Measurements from ENCODE around the gene UNC13D.

Gene UNC13D

GRCh38 chr17:75820094-75821080 is 23.8 kb downstream of the UNC13D start:
- TF ChIP-seq ZFX (IDR thresholded peaks at IDR 0.05), result no peak
- TF ChIP-seq, protein P1, sequence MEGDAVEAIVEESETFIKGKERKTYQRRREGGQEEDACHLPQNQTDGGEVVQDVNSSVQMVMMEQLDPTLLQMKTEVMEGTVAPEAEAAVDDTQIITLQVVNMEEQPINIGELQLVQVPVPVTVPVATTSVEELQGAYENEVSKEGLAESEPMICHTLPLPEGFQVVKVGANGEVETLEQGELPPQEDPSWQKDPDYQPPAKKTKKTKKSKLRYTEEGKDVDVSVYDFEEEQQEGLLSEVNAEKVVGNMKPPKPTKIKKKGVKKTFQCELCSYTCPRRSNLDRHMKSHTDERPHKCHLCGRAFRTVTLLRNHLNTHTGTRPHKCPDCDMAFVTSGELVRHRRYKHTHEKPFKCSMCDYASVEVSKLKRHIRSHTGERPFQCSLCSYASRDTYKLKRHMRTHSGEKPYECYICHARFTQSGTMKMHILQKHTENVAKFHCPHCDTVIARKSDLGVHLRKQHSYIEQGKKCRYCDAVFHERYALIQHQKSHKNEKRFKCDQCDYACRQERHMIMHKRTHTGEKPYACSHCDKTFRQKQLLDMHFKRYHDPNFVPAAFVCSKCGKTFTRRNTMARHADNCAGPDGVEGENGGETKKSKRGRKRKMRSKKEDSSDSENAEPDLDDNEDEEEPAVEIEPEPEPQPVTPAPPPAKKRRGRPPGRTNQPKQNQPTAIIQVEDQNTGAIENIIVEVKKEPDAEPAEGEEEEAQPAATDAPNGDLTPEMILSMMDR (conservative IDR thresholded peaks at IDR 0.05), result no peak
- no peak overlapping the region for H3K27ac ChIP-seq

GRCh38 chr17:75819678-75820077 is 24.5 kb downstream of the UNC13D start:
- H3K27ac ChIP-seq, result no peak overlapping the region
- no peak for TF ChIP-seq ZFX (IDR thresholded peaks at IDR 0.05)
- TF ChIP-seq, protein P1 (conservative IDR thresholded peaks at IDR 0.05), result no peak

DNA sequence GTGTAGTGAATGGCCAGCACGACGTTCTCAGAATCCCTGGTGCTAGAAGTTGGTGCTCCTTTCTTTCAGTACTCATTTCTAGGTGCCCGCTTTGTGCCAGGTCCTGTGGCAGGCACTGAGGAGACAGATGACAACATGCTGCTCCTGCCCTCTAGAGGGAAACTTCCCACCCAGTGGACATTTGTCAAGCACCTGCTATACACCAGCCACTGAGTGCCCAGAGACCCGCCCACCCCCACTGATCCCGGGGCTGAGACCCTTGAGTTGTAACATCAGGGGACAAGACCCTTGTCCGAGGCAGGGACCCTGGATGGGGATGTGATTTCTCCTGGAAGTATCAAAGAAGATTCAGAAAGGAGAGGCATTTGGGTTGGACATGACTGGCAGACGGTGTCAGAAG is 25.1 kb downstream of the UNC13D start:
- TF ChIP-seq, protein P1 (conservative IDR thresholded peaks at IDR 0.05), result no peak
- no peak for TF ChIP-seq ZFX (IDR thresholded peaks at IDR 0.05)

GRCh38 chr17:75818326-75818885 is 25.8 kb downstream of the UNC13D start:
- no peak for TF ChIP-seq ZFX (IDR thresholded peaks at IDR 0.05)
- TF ChIP-seq, protein P1 (conservative IDR thresholded peaks at IDR 0.05), result no peak

More for the DNA sequence above, 25.1 kb downstream of the UNC13D start:
- H3K27ac ChIP-seq, result no peak overlapping the region

DNA sequence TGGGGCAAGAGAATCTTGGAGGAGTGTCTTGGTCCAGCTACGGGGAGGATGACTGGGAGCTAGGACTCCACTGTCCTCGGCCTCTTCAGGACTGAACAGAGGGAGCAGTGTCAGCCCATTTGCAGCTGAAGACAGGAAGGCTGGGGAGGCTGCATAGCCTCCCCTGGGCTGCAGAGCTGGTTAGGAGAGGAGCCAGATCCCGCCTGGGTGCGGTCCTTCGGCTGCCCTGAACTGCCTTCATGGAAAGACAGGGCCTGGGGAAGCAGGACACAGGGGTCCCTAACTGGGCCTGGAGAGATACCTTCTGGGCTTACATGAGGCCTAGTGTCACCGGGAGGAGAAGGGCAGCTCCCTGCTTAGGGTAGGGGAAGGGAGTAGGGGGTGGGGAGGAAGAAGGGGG is 26.6 kb downstream of the UNC13D start:
- no peak overlapping the region for H3K27ac ChIP-seq
- TF ChIP-seq ZFX (IDR thresholded peaks at IDR 0.05), result no peak

More at GRCh38 chr17:75818326-75818885, 25.8 kb downstream of the UNC13D start:
- no peak overlapping the region for H3K27ac ChIP-seq

DNA sequence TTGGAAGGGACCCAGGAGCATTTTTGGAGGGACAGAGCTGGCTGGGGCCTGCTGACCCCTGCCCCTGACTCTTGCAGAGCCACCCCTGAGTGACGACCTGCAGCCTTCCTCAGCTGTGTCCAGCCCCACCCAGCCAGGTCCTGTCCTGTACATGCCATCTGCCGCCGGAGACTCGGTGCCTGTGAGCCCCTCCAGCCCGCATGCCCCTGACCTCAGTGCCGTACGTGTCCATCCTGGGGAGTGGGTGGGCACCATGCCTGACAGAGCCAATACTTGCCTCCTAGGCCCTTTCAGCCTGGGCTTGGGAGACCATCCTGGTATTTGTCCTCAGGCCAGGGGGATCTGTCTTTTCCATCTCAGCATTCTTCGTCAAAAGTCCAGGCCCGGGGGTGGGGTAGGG is 27.5 kb downstream of the UNC13D start:
- TF ChIP-seq, protein P1 (conservative IDR thresholded peaks at IDR 0.05), result no peak
- no peak for TF ChIP-seq ZFX (IDR thresholded peaks at IDR 0.05)
- H3K27ac ChIP-seq, result no peak overlapping the region

DNA sequence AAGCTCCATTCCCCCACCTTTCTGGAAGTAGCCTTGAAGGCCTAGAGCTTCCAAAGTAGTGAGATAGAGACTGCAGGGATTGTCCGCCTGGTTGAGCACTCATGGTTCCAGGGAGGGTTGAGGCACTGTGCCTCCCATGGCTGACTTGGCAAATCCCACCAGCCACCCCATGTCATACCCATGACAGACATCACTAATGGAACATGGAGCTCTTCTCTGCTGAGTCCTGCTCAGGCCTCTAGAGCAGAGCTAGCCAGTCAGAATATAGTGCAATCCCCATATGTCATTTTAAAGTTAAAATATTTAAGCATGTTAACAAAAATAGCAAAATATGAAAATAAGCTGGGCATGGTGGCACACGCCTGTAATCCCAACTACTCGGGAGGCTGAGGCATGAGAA is 28.8 kb downstream of the UNC13D start:
- TF ChIP-seq ZFX (IDR thresholded peaks at IDR 0.05), result no peak
- TF ChIP-seq, protein P1 (conservative IDR thresholded peaks at IDR 0.05), result no peak
- no peak overlapping the region for H3K27ac ChIP-seq

All from C4-2B (cell line).